Neural progenitor cell (in vitro differentiated cells): ENCODE data around the gene ADM2. TPM values are rescaled to one million over a fixed set of nuclear protein-coding genes. Genes with fewer than 3 reads are reported as not detected.
A peak's percentile ranks its signal among the peaks of the same experiment; 100 is the strongest.
"Not testable (repeated sequence)": the region's sequence is repeated elsewhere in the genome, so short reads cannot be mapped to it uniquely, and the experiment has no call there.

ENCODE experiments used
- DNase-seq: peaks from one replicate; pipeline ENCODE4 v3.0.0-alpha.2; 2016; ENCODE audit warnings: low spot score
- H2AFZ ChIP-seq: fragments of 200-600 bp; sonication (generic); replicated peaks from 2 replicates; pipeline ENCODE4 v1.6.1; 2016; ENCODE audit warnings: antibody characterized with exemption
- H3F3A ChIP-seq: fragments of 200-600 bp; sonication (generic); 2 replicates; pipeline ENCODE4 v1.6.1; 2016; ENCODE audit warnings: antibody characterized with exemption, low read depth
- H3K27ac ChIP-seq: fragments of 200-600 bp; sonication (generic); 2 replicates; pipeline ENCODE4 v1.5.1; 2016; ENCODE audit warnings: mild to moderate bottlenecking
- H3K27me3 ChIP-seq: fragments of 200-600 bp; sonication (generic); 2 replicates; pipeline ENCODE4 v1.6.1; 2016; ENCODE audit warnings: mild to moderate bottlenecking, moderate library complexity
- H3K36me3 ChIP-seq: fragments of 200-600 bp; sonication (generic); 2 replicates; pipeline ENCODE4 v1.5.1; 2016
- H3K4me1 ChIP-seq: fragments of 200-600 bp; sonication (generic); 2 replicates; pipeline ENCODE4 v1.6.1; 2016; ENCODE audit warnings: mixed run types
- H3K4me2 ChIP-seq: fragments of 200-600 bp; sonication (generic); 2 replicates; pipeline ENCODE4 v1.6.1; 2016
- H3K4me3 ChIP-seq: fragments of 200-600 bp; sonication (generic); 2 replicates; pipeline ENCODE4 v1.5.1; 2016
- H3K79me2 ChIP-seq: fragments of 200-600 bp; sonication (generic); 2 replicates; pipeline ENCODE4 v1.6.1; 2016; ENCODE audit warnings: low read depth
- H3K9ac ChIP-seq: fragments of 200-600 bp; sonication (generic); 2 replicates; pipeline ENCODE4 v1.6.1; 2016
- H3K9me3 ChIP-seq: fragments of 200-600 bp; sonication (generic); 2 replicates; pipeline ENCODE4 v1.5.1; 2016; ENCODE audit warnings: low read depth
- H4K20me1 ChIP-seq: fragments of 200-600 bp; sonication (generic); 2 replicates; pipeline ENCODE4 v1.6.1; 2016; ENCODE audit warnings: low read depth
- H3K27ac Mint-ChIP-seq: 3 replicates; pipeline ENCODE4 v1.8.0; 2021; ENCODE audit warnings: mixed read lengths
- H3K27me3 Mint-ChIP-seq: 2 replicates; pipeline ENCODE4 v1.8.0; 2022; ENCODE audit warnings: low read depth, mild to moderate bottlenecking, inconsistent platforms, moderate library complexity, mixed read lengths; ENCODE audit not compliant: insufficient read depth
- H3K36me3 Mint-ChIP-seq: 3 replicates; pipeline ENCODE4 v1.8.0; 2021; ENCODE audit warnings: mixed read lengths
- H3K4me1 Mint-ChIP-seq: 3 replicates; pipeline ENCODE4 v1.8.0; 2021; ENCODE audit warnings: mixed read lengths
- H3K4me3 Mint-ChIP-seq: 3 replicates; pipeline ENCODE4 v1.8.0; 2021; ENCODE audit warnings: mild to moderate bottlenecking, moderate library complexity, mixed read lengths
- H3K9me3 Mint-ChIP-seq: 3 replicates; pipeline ENCODE4 v1.8.0; 2020; ENCODE audit warnings: mixed read lengths
- EZH2 ChIP-seq: fragments of 200-600 bp; sonication (generic); IDR thresholded peaks from 2 replicates; pipeline ENCODE4 v1.6.1; 2017; ENCODE audit warnings: antibody characterized with exemption, mild to moderate bottlenecking, moderate library complexity
- EZH2phosphoT487 ChIP-seq: fragments of 200-600 bp; sonication (generic); IDR thresholded peaks from 2 replicates; pipeline ENCODE4 v1.6.1; 2017; ENCODE audit warnings: antibody characterized with exemption
- total RNA-seq: library from RNA; depleted of rRNA; stranded (reverse); fragments of >200 nt; gene quantifications from 2 replicates; pipeline ENCODE4 v1.2.3, GENCODE V29; 2015; ENCODE audit warnings: low replicate concordance
- TF ChIP-seq, protein P1 (sequence below): fragments of 200-600 bp; sonication (generic); IDR thresholded peaks from 2 replicates; pipeline ENCODE4 v1.5.1; 2017; ENCODE audit warnings: antibody characterized with exemption, mild to moderate bottlenecking

Gene ADM2
- total RNA-seq, 1 donor from 2014 or later: 0.13 TPM

DNA sequence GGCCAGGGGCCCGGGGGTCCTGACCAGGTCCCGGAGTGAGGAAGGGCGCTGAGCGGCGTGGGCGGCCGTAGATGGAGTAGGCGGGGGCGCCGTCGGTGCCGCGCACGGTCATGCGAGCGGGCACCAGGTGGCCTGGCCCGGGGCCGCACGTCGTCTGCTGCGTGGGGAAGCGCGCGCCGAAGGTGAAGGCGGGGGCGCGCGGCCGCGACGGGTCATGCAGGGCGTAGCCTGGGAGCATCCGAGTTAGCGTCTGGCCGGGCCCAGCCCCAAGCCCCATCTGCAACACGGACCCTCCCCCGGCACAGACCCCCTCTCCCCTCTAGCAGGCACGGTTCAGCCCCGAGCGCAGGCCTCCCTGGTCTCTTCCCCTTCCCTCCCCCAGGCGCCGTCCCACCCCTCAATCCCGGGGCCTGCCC, 50.2 kb downstream of the ADM2 start:
- TF ChIP-seq, protein P1, sequence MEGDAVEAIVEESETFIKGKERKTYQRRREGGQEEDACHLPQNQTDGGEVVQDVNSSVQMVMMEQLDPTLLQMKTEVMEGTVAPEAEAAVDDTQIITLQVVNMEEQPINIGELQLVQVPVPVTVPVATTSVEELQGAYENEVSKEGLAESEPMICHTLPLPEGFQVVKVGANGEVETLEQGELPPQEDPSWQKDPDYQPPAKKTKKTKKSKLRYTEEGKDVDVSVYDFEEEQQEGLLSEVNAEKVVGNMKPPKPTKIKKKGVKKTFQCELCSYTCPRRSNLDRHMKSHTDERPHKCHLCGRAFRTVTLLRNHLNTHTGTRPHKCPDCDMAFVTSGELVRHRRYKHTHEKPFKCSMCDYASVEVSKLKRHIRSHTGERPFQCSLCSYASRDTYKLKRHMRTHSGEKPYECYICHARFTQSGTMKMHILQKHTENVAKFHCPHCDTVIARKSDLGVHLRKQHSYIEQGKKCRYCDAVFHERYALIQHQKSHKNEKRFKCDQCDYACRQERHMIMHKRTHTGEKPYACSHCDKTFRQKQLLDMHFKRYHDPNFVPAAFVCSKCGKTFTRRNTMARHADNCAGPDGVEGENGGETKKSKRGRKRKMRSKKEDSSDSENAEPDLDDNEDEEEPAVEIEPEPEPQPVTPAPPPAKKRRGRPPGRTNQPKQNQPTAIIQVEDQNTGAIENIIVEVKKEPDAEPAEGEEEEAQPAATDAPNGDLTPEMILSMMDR: no peak
- TF ChIP-seq EZH2: peak; percentile 63
- TF ChIP-seq EZH2phosphoT487: no peak
- H3K36me3 ChIP-seq: no peaks in the 10 kb centered on the region
- no peak overlapping the region for H3K9ac ChIP-seq
- H3K4me3 Mint-ChIP-seq: peak overlapping the region; percentile 80
- H3K27me3 Mint-ChIP-seq: peaks cover 55% of the 10 kb centered on the region
- no peak for DNase-seq
- no peak overlapping the region for H3K27ac ChIP-seq
- H2AFZ ChIP-seq: peak overlapping the region; percentile 73
- peaks cover 47% of the 10 kb centered on the region for H3F3A ChIP-seq
- H3K4me1 Mint-ChIP-seq: peaks cover 29% of the 10 kb centered on the region
- H3K9me3 ChIP-seq: no peaks in the 10 kb centered on the region
- no peaks in the 10 kb centered on the region for H3K36me3 Mint-ChIP-seq
- peaks cover 2% of the 10 kb centered on the region for H3K9me3 Mint-ChIP-seq
- H3K27ac Mint-ChIP-seq: no peak overlapping the region
- H3K4me3 ChIP-seq: peak overlapping the region; percentile 66
- peak overlapping the region; percentile 91 for H3K4me2 ChIP-seq
- no peaks in the 10 kb centered on the region for H3K79me2 ChIP-seq
- peaks cover 20% of the 10 kb centered on the region for H3K4me1 ChIP-seq
- peaks cover 45% of the 10 kb centered on the region for H4K20me1 ChIP-seq
- peaks cover 78% of the 10 kb centered on the region for H3K27me3 ChIP-seq

DNA sequence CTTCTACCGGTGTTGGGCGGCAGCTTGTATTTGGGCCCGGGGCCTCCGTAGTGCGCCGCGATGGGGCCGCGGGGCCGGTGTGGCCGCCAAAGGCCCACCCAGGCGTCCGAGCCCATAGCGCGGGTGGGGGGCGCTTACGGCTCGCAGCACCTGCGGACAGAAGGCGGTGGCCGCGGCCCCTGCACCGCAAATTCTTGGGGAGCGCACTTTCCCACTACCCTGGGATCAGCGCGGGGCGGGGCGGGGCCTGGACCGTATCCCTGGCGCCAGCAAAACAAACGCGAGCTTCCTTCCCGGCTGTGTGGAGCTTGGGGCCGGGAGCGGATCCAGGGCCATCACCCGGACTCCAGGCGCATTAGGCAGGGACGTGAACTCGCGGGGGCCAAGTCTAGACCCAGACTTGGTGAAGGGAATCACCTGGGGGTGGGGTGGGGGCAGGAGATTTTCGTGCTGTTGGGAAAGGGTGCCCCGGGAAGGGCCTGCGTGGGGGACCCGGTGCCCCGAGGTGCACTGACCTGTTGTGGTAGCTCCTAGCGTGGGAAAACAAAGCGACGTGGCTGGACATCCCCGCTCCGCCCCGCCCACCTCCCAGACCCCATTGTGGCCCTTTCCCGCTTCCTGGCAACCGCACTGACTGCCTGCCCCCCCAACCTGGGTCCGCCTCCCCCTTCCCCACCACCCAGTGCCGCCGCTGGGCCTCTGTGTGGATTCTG, 50.8 kb downstream of the ADM2 start:
- Histone ChIP-seq H3F3A (peaks cover 44% of the 10 kb centered on the region), H3K4me2 (peak overlapping the region; percentile 91), H3K27me3 (peaks cover 72% of the 10 kb centered on the region), H4K20me1 (peaks cover 40% of the 10 kb centered on the region), H3K27ac (no peak overlapping the region), H3K79me2 (no peaks in the 10 kb centered on the region), H3K36me3 (no peaks in the 10 kb centered on the region), H3K9me3 (no peaks in the 10 kb centered on the region), H3K4me1 (peaks cover 17% of the 10 kb centered on the region), H2AFZ (peak overlapping the region; percentile 73), H3K9ac (no peak overlapping the region), H3K4me3 (peak overlapping the region; percentile 66)
- H3K27ac Mint-ChIP-seq: peak overlapping the region; percentile 18
- H3K9me3 Mint-ChIP-seq: peaks cover 2% of the 10 kb centered on the region
- peak; percentile 76 for DNase-seq
- TF ChIP-seq, protein P1: no peak
- peak; percentile 21 for TF ChIP-seq EZH2phosphoT487
- TF ChIP-seq EZH2: peak; percentile 68
- H3K4me3 Mint-ChIP-seq: peak overlapping the region; percentile 83
- H3K36me3 Mint-ChIP-seq: no peaks in the 10 kb centered on the region
- H3K27me3 Mint-ChIP-seq: peaks cover 50% of the 10 kb centered on the region
- H3K4me1 Mint-ChIP-seq: peaks cover 27% of the 10 kb centered on the region

DNA sequence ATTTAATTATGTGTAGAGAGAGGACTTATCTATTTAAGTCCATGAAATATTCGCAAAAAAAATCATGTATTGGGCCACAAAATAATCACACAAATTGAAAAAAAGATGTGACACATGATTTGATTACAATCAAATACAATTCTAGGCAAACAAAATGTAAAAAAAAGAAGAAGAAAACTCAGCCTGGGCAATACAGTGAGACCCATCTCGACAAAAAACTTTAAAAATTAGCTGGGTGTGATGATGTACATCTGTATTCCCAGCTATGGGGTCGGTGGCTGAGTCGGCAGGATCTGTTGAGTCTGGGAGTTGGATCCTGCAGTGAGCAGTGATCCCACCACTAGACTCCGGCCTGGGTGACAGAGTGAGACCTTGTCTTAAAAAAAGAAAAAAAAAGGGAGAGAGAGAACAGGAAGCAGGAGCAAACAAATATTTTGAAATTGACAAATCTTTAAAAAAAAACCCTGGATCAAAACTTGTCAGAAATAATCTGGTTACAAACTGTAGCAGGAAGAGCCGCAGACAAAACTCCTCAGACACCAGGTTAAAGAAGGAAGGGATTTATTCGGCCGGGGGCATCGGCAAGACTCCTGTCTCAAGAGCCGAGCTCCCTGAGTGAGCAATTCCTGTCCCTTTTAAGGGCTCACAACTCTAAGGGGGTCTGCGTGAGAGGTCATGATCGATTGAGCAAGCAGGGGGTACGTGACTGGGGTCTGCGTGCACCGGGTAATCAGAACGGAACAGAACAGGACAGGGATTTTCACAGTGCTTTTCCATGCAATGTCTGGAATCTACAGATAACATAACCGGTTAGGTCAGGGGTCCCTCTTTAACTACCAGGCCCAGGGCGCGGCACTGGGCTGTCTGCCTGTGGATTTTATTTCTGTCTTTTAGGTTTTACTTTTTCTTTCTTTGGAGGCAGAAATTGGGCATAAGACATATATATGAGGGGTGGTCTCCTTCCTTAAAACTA, 51.8 kb downstream of the ADM2 start:
- Histone ChIP-seq H3K9me3 (no peaks in the 10 kb centered on the region), H3K27me3 (peaks cover 62% of the 10 kb centered on the region), H3K27ac (no peak overlapping the region), H4K20me1 (peaks cover 31% of the 10 kb centered on the region), H3F3A (peaks cover 39% of the 10 kb centered on the region), H2AFZ (no peak overlapping the region), H3K4me2 (peak overlapping the region; percentile 91), H3K4me1 (peaks cover 17% of the 10 kb centered on the region), H3K9ac (no peak overlapping the region), H3K36me3 (no peaks in the 10 kb centered on the region), H3K4me3 (peak overlapping the region; percentile 66), H3K79me2 (no peaks in the 10 kb centered on the region)
- Mint-ChIP-seq H3K36me3 (no peaks in the 10 kb centered on the region), H3K27ac (peak overlapping the region; percentile 18), H3K9me3 (peaks cover 2% of the 10 kb centered on the region), H3K4me3 (peak overlapping the region; percentile 83), H3K4me1 (peaks cover 25% of the 10 kb centered on the region), H3K27me3 (peaks cover 46% of the 10 kb centered on the region)
- TF ChIP-seq EZH2phosphoT487 (no peak), EZH2 (no peak)
- TF ChIP-seq, protein P1: no peak
- no peak for DNase-seq

DNA sequence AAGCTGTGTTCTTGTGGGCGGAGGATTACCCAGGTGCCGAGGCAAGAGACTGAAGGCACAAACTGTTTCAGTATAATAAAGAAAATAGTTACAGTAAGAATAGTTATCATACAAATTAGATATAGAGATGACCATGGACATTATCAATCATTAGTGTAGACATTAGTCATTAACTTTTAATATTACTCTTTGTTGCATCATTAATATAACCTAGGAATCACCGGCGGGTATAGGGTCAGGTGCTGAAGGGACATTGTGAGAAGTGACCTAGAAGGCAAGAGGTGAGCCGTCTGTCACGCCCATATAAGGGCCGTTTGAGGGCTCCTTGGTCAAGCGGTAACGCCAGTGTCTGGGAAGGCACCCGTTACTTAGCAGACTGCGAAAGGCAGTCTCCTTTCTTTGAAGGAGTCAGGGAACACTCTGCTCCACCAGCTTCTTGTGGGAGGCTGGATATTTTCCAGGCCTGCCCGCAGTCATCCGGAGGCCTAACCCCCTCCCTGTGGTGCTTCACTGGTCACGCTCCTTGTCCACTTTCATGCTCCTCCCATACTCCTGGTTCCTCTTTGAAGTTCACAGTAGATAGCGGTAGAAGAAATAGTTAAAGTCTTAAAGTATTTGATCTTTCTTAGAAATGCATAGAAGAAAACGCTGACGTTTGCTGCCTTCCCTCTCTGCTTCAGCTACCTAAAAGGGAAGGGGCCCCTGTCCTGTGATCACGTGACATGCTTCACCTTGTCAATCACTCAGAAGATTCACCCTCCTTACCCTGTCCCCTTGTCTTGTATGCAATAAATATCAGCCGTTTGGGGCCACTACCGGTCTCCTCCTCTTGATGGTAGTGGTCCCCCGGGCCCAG, 52.7 kb downstream of the ADM2 start:
- not testable (repeated sequence) for H3K9me3 Mint-ChIP-seq, H3K9me3 ChIP-seq, H3K4me3 ChIP-seq, H3K9ac ChIP-seq, H3K4me2 ChIP-seq, H3K36me3 Mint-ChIP-seq, H3K36me3 ChIP-seq, H3K27ac ChIP-seq, DNase-seq, H3K79me2 ChIP-seq, H2AFZ ChIP-seq
- Histone ChIP-seq H3F3A (peaks cover 31% of the 10 kb centered on the region), H3K27me3 (peaks cover 52% of the 10 kb centered on the region), H4K20me1 (peaks cover 21% of the 10 kb centered on the region), H3K4me1 (peaks cover 17% of the 10 kb centered on the region)
- Mint-ChIP-seq H3K27ac (peak overlapping the region; percentile 28), H3K4me1 (peaks cover 27% of the 10 kb centered on the region), H3K4me3 (peak overlapping the region; percentile 71), H3K27me3 (peaks cover 39% of the 10 kb centered on the region)
